ENCODE data around the gene CFAP65. TPM values are rescaled to one million over a fixed set of nuclear protein-coding genes. Genes with fewer than 3 reads are reported as not detected.

Gene CFAP65
- total RNA-seq, 5 donors from 2014 or later (not counting 1 experiment from before 2014, with no cell fraction given), result 0.16 TPM; not detected in 4

GRCh38 chr2:219009294-219009693, 32.0 kb downstream of the CFAP65 start:
- H3K9me3 ChIP-seq, result no peaks in the 10 kb centered on the region
- Mint-ChIP-seq H3K4me3 (no peak overlapping the region), H3K27ac (no peak overlapping the region), H3K4me1 (peaks cover 0 to 2% (median 0%) of the 10 kb centered on the region in 3 donors), H3K9me3 (no peaks in the 10 kb centered on the region), H3K27me3 (peaks cover 42 to 66% of the 10 kb centered on the region in 2 donors), H3K36me3 (no peaks in the 10 kb centered on the region)
- H3K4me1 ChIP-seq (ENCODE audit: control insufficient read depth in 1 of 2, extremely low read depth in 1 of 2, insufficient read depth in 2 of 2, low read length in 2 of 2), result no peaks in the 10 kb centered on the region
- no peak overlapping the region for H3K4me3 ChIP-seq (ENCODE audit: control insufficient read depth in 1 of 2, extremely low read depth in 1 of 2, low read length in 1 of 2)
- WGBS (ENCODE audit: insufficient coverage), result no CpG with 5 or more reads among the region's 2 CpGs
- no peaks in the 10 kb centered on the region for H3K36me3 ChIP-seq (ENCODE audit: control insufficient read depth in 2 of 2, extremely low read depth in 1 of 2, insufficient read depth in 1 of 2, low read length in 1 of 2)
- no peak for ATAC-seq (replicated peaks in 1 of 4)
- no peak overlapping the region for H3K27ac ChIP-seq (ENCODE audit: low read length)
- no peak for DNase-seq
- peaks cover 6 to 76% of the 10 kb centered on the region in 2 experiments for H3K27me3 ChIP-seq (replicated peaks in 1 of 2; ENCODE audit: control insufficient read depth in 2 of 2, extremely low read depth in 1 of 2, insufficient read depth in 2 of 2, low read length in 1 of 2)
- CTCF ChIA-PET, result interaction anchor here in 1 of 2 donors (0.5 kb wide), 1 partner anchor 1322 kb away, joined by 15 read pairs; no protein-coding TSS in a partner anchor
- POLR2A ChIA-PET, result no interaction called here

GRCh38 chr2:219003979-219004378, 37.3 kb downstream of the CFAP65 start:
- H3K27ac Mint-ChIP-seq, result no peak overlapping the region
- no peak overlapping the region for H3K4me3 ChIP-seq (ENCODE audit: control insufficient read depth in 1 of 2, extremely low read depth in 1 of 2, low read length in 1 of 2)
- no peaks in the 10 kb centered on the region for H3K9me3 ChIP-seq
- H3K27ac ChIP-seq (ENCODE audit: low read length), result no peak overlapping the region
- peaks cover 10 to 22% (median 18%) of the 10 kb centered on the region in 3 donors for H3K4me1 Mint-ChIP-seq
- peaks cover 3 to 30% of the 10 kb centered on the region in 2 experiments for H3K4me1 ChIP-seq (ENCODE audit: control insufficient read depth in 1 of 2, extremely low read depth in 1 of 2, insufficient read depth in 2 of 2, low read length in 2 of 2)
- H3K27me3 Mint-ChIP-seq, result peaks cover 49 to 71% of the 10 kb centered on the region in 2 donors
- ATAC-seq (replicated peaks in 1 of 4), result no peak
- no peaks in the 10 kb centered on the region for H3K9me3 Mint-ChIP-seq
- peaks cover 9 to 94% of the 10 kb centered on the region in 2 experiments for H3K27me3 ChIP-seq (replicated peaks in 1 of 2; ENCODE audit: control insufficient read depth in 2 of 2, extremely low read depth in 1 of 2, insufficient read depth in 2 of 2, low read length in 1 of 2)
- peak overlapping the region in 2 of 3 donors; percentile 2 to 72 for H3K4me3 Mint-ChIP-seq
- WGBS (ENCODE audit: insufficient coverage), result 100% methylated on average over 2 of the region's 3 CpGs
- ChIA-PET CTCF (interaction anchor here in 1 of 2 donors (0.9 kb wide), 1 partner anchor 10 kb away, joined by 3 read pairs; no protein-coding TSS in a partner anchor), POLR2A (no interaction called here)
- no peaks in the 10 kb centered on the region for H3K36me3 Mint-ChIP-seq
- no peak for DNase-seq
- H3K36me3 ChIP-seq (ENCODE audit: control insufficient read depth in 2 of 2, extremely low read depth in 1 of 2, insufficient read depth in 1 of 2, low read length in 1 of 2), result no peaks in the 10 kb centered on the region

- Mint-ChIP-seq H3K9me3 (no peaks in the 10 kb centered on the region), H3K4me1 (peaks cover 10 to 22% (median 18%) of the 10 kb centered on the region in 3 donors), H3K4me3 (peak overlapping the region; percentile 2 to 72 (median 11)), H3K27me3 (peaks cover 54 to 72% of the 10 kb centered on the region in 2 donors), H3K27ac (no peak overlapping the region), H3K36me3 (no peaks in the 10 kb centered on the region)
- no peak overlapping the region for H3K4me3 ChIP-seq (ENCODE audit: control insufficient read depth in 1 of 2, extremely low read depth in 1 of 2, low read length in 1 of 2)
- CTCF ChIA-PET, result interaction anchor here in 1 of 2 donors (0.9 kb wide), 1 partner anchor 9 kb away, joined by 3 read pairs; no protein-coding TSS in a partner anchor
- no peak overlapping the region for H3K27ac ChIP-seq (ENCODE audit: low read length)
- 4% methylated on average over 15 of the region's 20 CpGs for WGBS (ENCODE audit: insufficient coverage)
- no peak for DNase-seq
- H3K9me3 ChIP-seq, result no peaks in the 10 kb centered on the region
- peaks cover 3 to 30% of the 10 kb centered on the region in 2 experiments for H3K4me1 ChIP-seq (ENCODE audit: control insufficient read depth in 1 of 2, extremely low read depth in 1 of 2, insufficient read depth in 2 of 2, low read length in 2 of 2)
- POLR2A ChIA-PET, result no interaction called here
- peaks cover 9 to 93% of the 10 kb centered on the region in 2 experiments for H3K27me3 ChIP-seq (replicated peaks in 1 of 2; ENCODE audit: control insufficient read depth in 2 of 2, extremely low read depth in 1 of 2, insufficient read depth in 2 of 2, low read length in 1 of 2)
- no peaks in the 10 kb centered on the region for H3K36me3 ChIP-seq (ENCODE audit: control insufficient read depth in 2 of 2, extremely low read depth in 1 of 2, insufficient read depth in 1 of 2, low read length in 1 of 2)
- ATAC-seq (replicated peaks in 1 of 4), result no peak
Observed at GRCh38 chr2:219003267-219003634, 38.1 kb downstream of the CFAP65 start.

- H3K4me1 ChIP-seq (ENCODE audit: control insufficient read depth in 1 of 2, extremely low read depth in 1 of 2, insufficient read depth in 2 of 2, low read length in 2 of 2), result peaks cover 3 to 30% of the 10 kb centered on the region in 2 experiments
- peaks cover 9 to 94% of the 10 kb centered on the region in 2 experiments for H3K27me3 ChIP-seq (replicated peaks in 1 of 2; ENCODE audit: control insufficient read depth in 2 of 2, extremely low read depth in 1 of 2, insufficient read depth in 2 of 2, low read length in 1 of 2)
- Mint-ChIP-seq H3K9me3 (no peaks in the 10 kb centered on the region), H3K36me3 (no peaks in the 10 kb centered on the region), H3K4me1 (peaks cover 10 to 22% (median 18%) of the 10 kb centered on the region in 3 donors), H3K4me3 (peak overlapping the region; percentile 58 to 72 (median 65)), H3K27me3 (peaks cover 56 to 74% of the 10 kb centered on the region in 2 donors), H3K27ac (no peak overlapping the region)
- H3K36me3 ChIP-seq (ENCODE audit: control insufficient read depth in 2 of 2, extremely low read depth in 1 of 2, insufficient read depth in 1 of 2, low read length in 1 of 2), result no peaks in the 10 kb centered on the region
- peak; percentile 31 to 72 (median 44) for ATAC-seq (replicated peaks in 1 of 4)
- DNase-seq, result peak in 27 of 35 experiments; percentile 21 to 61 (median 35)
- WGBS (ENCODE audit: insufficient coverage), result 5% methylated on average over 65 of the region's 72 CpGs
- ChIA-PET POLR2A (no interaction called here), CTCF (interaction anchor here (0.6 to 1.4 kb wide), 3 partner anchors 21 to 452 kb away, joined by 3 read pairs; no protein-coding TSS in a partner anchor)
- H3K4me3 ChIP-seq (ENCODE audit: control insufficient read depth in 1 of 2, extremely low read depth in 1 of 2, low read length in 1 of 2), result peak overlapping the region; percentile 12 to 41
- H3K27ac ChIP-seq (ENCODE audit: low read length), result no peak overlapping the region
- H3K9me3 ChIP-seq, result no peaks in the 10 kb centered on the region
Observed at GRCh38 chr2:219002395-219003266, 38.7 kb downstream of the CFAP65 start.

- ChIA-PET CTCF (interaction anchor here (0.6 to 1.4 kb wide), 3 partner anchors 20 to 453 kb away, joined by 3 read pairs; no protein-coding TSS in a partner anchor), POLR2A (no interaction called here)
Observed at GRCh38 chr2:219001577-219002394, 39.5 kb downstream of the CFAP65 start.

More at GRCh38 chr2:219001577-219002394, 39.5 kb downstream of the CFAP65 start:
- H3K9me3 Mint-ChIP-seq, result no peaks in the 10 kb centered on the region
- H3K27me3 Mint-ChIP-seq, result peaks cover 57 to 73% of the 10 kb centered on the region in 2 donors
- no peaks in the 10 kb centered on the region for H3K36me3 Mint-ChIP-seq
- Histone ChIP-seq H3K4me1 (ENCODE audit: control insufficient read depth in 1 of 2, extremely low read depth in 1 of 2, insufficient read depth in 2 of 2, low read length in 2 of 2) (peaks cover 3 to 30% of the 10 kb centered on the region in 2 experiments), H3K4me3 (ENCODE audit: control insufficient read depth in 1 of 2, extremely low read depth in 1 of 2, low read length in 1 of 2) (peak overlapping the region; percentile 12 to 49), H3K36me3 (ENCODE audit: control insufficient read depth in 2 of 2, extremely low read depth in 1 of 2, insufficient read depth in 1 of 2, low read length in 1 of 2) (no peaks in the 10 kb centered on the region), H3K27me3 (replicated peaks in 1 of 2; ENCODE audit: control insufficient read depth in 2 of 2, extremely low read depth in 1 of 2, insufficient read depth in 2 of 2, low read length in 1 of 2) (peaks cover 10 to 96% of the 10 kb centered on the region in 2 experiments), H3K9me3 (no peaks in the 10 kb centered on the region), H3K27ac (ENCODE audit: low read length) (no peak overlapping the region)
- 4% methylated on average over 48 of the region's 70 CpGs for WGBS (ENCODE audit: insufficient coverage)
- ATAC-seq (replicated peaks in 1 of 4) (peak; percentile 19 to 46 (median 40)), DNase-seq (peak in 1 of 35 experiments; percentile 31)
- peak overlapping the region in 2 of 3 donors; percentile 39 to 72 for H3K4me3 Mint-ChIP-seq
- no peak overlapping the region for H3K27ac Mint-ChIP-seq
- peaks cover 10 to 22% (median 18%) of the 10 kb centered on the region in 3 donors for H3K4me1 Mint-ChIP-seq
